HEK293 (cell line): ENCODE data around the gene COQ8B.

ENCODE experiments used
- GLIS1 ChIP-seq: fragments of 450-650 bp; formaldehyde crosslinking; IDR thresholded peaks from 2 replicates; pipeline ENCODE4 v1.5.1; 2016; ENCODE audit warnings: missing biosample characterization, missing genetic modification characterization
- SCRT2 ChIP-seq: fragments of 450-650 bp; formaldehyde crosslinking; IDR thresholded peaks from 2 replicates; pipeline ENCODE4 v1.5.1; 2016; ENCODE audit warnings: missing biosample characterization, missing genetic modification characterization
- ZBTB11 ChIP-seq: fragments of 450-650 bp; formaldehyde crosslinking; conservative IDR thresholded peaks from 2 replicates; pipeline ENCODE4 v1.5.1; 2016; ENCODE audit warnings: low read depth, missing biosample characterization, missing genetic modification characterization
- ZBTB6 ChIP-seq: fragments of 450-650 bp; formaldehyde crosslinking; IDR thresholded peaks from 2 replicates; pipeline ENCODE4 v1.5.1; 2017; ENCODE audit warnings: missing biosample characterization, missing genetic modification characterization
- ZEB2 ChIP-seq: fragments of 450-650 bp; formaldehyde crosslinking; IDR thresholded peaks from 2 replicates; pipeline ENCODE4 v1.5.1; 2016; ENCODE audit warnings: missing biosample characterization, missing genetic modification characterization
- ZFHX2 ChIP-seq: fragments of 450-650 bp; formaldehyde crosslinking; conservative IDR thresholded peaks from 2 replicates; pipeline ENCODE4 v1.5.1; 2016; ENCODE audit warnings: missing biosample characterization, missing genetic modification characterization
- ZFP3 ChIP-seq: fragments of 450-650 bp; formaldehyde crosslinking; IDR thresholded peaks from 2 replicates; pipeline ENCODE4 v1.5.1; 2016; ENCODE audit warnings: low read depth, missing biosample characterization, missing genetic modification characterization
- ZNF140 ChIP-seq: fragments of 450-650 bp; formaldehyde crosslinking; IDR thresholded peaks from 2 replicates; pipeline ENCODE4 v1.5.1; 2016; ENCODE audit warnings: missing biosample characterization, missing genetic modification characterization
- ZNF23 ChIP-seq: fragments of 450-650 bp; formaldehyde crosslinking; IDR thresholded peaks from 2 replicates; pipeline ENCODE4 v1.5.1; 2016; ENCODE audit warnings: missing biosample characterization, missing genetic modification characterization, borderline replicate concordance
- ZNF274 ChIP-seq, 2 experiments: fragments of 200-500 bp in 1 of 2; fragments of 450-650 bp in 1 of 2; sonication (Bioruptor generic) in 1 of 2; formaldehyde crosslinking in 1 of 2; IDR thresholded peaks; 2 replicates each; pipeline versions ENCODE4 v1.5.1 to v1.6.1; 2014 to 2016; ENCODE audit warnings: borderline replicate concordance in 1 of 2, inconsistent platforms in 1 of 2, low read length in 1 of 2, missing biosample characterization in 1 of 2, missing genetic modification characterization in 1 of 2
- ZNF280D ChIP-seq: fragments of 450-650 bp; formaldehyde crosslinking; IDR thresholded peaks from 2 replicates; pipeline ENCODE4 v1.5.1; 2016; ENCODE audit warnings: missing biosample characterization, missing genetic modification characterization
- ZNF366 ChIP-seq: fragments of 450-650 bp; formaldehyde crosslinking; conservative IDR thresholded peaks from 2 replicates; pipeline ENCODE4 v1.5.1; 2016; ENCODE audit warnings: missing biosample characterization, missing genetic modification characterization
- ZNF426 ChIP-seq: fragments of 450-650 bp; formaldehyde crosslinking; IDR thresholded peaks from 2 replicates; pipeline ENCODE4 v1.5.1; 2017; ENCODE audit warnings: missing biosample characterization, missing genetic modification characterization, mild to moderate bottlenecking, inconsistent platforms, moderate library complexity
- ZNF645 ChIP-seq: fragments of 450-650 bp; formaldehyde crosslinking; IDR thresholded peaks from 2 replicates; pipeline ENCODE4; 2016; ENCODE audit warnings: missing biosample characterization, missing genetic modification characterization
- ZNF792 ChIP-seq: fragments of 450-650 bp; formaldehyde crosslinking; IDR thresholded peaks from 2 replicates; pipeline ENCODE4 v1.5.1; 2016; ENCODE audit warnings: missing biosample characterization, missing genetic modification characterization
- TF ChIP-seq, protein P1 (sequence below): fragments of 450-650 bp; formaldehyde crosslinking; IDR thresholded peaks from 2 replicates; pipeline ENCODE4 v1.5.1; 2016; ENCODE audit warnings: missing biosample characterization, missing genetic modification characterization
- TF ChIP-seq, protein P2 (sequence below): fragments of 450-650 bp; formaldehyde crosslinking; IDR thresholded peaks from 2 replicates; pipeline ENCODE4 v1.5.1; 2016; ENCODE audit warnings: missing biosample characterization, missing genetic modification characterization

Gene COQ8B

GRCh38 chr19:40750058-40750873 lies 33.6 kb upstream of the COQ8B start, which contains the start of gene ACTMAP (continued):
- TF ChIP-seq ZBTB11 (peak; percentile 62), ZNF140 (tag by site-specific recombination) (no peak; the same call in 1 of the 2 replicates), ZFP3 (tag by site-specific recombination) (no peak), ZNF274 (IDR thresholded peaks at IDR 0.05; ENCODE audit: low read length) (no peak), ZNF274 (tag by site-specific recombination; IDR thresholded peaks at IDR 0.05; ENCODE audit: borderline replicate concordance) (no peak), SCRT2 (peak; percentile 99), ZEB2 (peak; percentile 90), ZNF792 (tag by site-specific recombination) (no peak), GLIS1 (tag by site-specific recombination) (peak; percentile 89), ZNF280D (peak; percentile 89; the same call in 1 of the 2 replicates), ZFHX2 (tag by site-specific recombination) (peak; percentile 98), ZNF426 (no peak), ZBTB6 (tag by site-specific recombination) (peak; percentile 43; the same call in 1 of the 2 replicates), ZNF366 (tag by site-specific recombination) (peak; percentile 86), ZNF23 (tag by site-specific recombination) (no peak), ZNF645 (tag by site-specific recombination) (no peak)
- TF ChIP-seq, protein P1, sequence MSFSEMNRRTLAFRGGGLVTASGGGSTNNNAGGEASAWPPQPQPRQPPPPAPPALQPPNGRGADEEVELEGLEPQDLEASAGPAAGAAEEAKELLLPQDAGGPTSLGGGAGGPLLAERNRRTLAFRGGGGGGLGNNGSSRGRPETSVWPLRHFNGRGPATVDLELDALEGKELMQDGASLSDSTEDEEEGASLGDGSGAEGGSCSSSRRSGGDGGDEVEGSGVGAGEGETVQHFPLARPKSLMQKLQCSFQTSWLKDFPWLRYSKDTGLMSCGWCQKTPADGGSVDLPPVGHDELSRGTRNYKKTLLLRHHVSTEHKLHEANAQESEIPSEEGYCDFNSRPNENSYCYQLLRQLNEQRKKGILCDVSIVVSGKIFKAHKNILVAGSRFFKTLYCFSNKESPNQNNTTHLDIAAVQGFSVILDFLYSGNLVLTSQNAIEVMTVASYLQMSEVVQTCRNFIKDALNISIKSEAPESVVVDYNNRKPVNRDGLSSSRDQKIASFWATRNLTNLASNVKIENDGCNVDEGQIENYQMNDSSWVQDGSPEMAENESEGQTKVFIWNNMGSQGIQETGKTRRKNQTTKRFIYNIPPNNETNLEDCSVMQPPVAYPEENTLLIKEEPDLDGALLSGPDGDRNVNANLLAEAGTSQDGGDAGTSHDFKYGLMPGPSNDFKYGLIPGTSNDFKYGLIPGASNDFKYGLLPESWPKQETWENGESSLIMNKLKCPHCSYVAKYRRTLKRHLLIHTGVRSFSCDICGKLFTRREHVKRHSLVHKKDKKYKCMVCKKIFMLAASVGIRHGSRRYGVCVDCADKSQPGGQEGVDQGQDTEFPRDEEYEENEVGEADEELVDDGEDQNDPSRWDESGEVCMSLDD (tag by site-specific recombination): peak; percentile 84; the same call in 1 of the 2 replicates
- TF ChIP-seq, protein P2, sequence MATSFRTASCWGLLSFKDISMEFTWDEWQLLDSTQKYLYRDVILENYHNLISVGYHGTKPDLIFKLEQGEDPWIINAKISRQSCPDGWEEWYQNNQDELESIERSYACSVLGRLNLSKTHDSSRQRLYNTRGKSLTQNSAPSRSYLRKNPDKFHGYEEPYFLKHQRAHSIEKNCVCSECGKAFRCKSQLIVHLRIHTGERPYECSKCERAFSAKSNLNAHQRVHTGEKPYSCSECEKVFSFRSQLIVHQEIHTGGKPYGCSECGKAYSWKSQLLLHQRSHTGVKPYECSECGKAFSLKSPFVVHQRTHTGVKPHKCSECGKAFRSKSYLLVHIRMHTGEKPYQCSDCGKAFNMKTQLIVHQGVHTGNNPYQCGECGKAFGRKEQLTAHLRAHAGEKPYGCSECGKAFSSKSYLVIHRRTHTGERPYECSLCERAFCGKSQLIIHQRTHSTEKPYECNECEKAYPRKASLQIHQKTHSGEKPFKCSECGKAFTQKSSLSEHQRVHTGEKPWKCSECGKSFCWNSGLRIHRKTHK (tag by site-specific recombination): no peak
